ENCODE results near the gene NEDD1. TPM values are rescaled to one million over a fixed set of nuclear protein-coding genes. Genes with fewer than 3 reads are reported as not detected.

NEDD1 gene
- total RNA-seq, 4 donors from 2014 or later: 10.9 to 20.4 (median 13.2) TPM

DNA sequence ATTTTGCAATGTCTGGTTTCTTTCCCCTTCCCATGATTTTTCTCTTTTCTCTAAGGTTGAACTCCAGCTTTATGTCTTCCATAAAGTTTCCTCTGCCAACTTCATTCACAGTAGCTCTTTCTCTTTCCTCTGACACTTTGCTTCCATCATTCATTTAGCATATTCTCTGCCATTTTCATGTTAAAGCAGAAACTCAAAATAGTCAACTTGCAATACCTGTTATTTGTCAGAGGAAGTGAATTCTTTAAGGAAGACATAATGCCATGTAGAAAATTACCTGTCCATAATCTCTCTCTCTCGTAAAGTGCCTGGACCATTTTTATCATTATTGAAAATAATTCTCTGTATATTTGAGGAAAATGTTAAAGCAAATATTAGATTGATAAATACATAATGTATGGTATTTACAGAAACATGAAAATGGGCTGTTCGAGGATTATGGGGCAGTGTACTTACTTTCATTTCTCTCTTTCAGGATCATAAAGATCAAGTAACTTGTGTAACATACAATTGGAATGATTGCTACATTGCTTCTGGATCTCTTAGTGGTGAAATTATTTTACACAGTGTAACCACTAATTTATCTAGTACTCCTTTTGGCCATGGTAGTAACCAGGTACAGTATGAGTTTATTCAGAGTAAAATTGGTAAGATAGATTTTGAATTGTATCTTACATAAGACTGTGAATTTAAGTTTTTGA lies 12.6 kb downstream of the NEDD1 start:
- DNase-seq (ENCODE audit: low spot score in 2 of 2): no peak
- no peak overlapping the region for H3K4me3 ChIP-seq (ENCODE audit: low read depth, poor library complexity, severe bottlenecking)
- intact Hi-C loops (cut with DNase I; ENCODE audit: low total_unique reads): no loop called here
- 89 to 91% methylated on average over 2 of the region's 2 CpGs for WGBS, 2 donors
- TF ChIP-seq CTCF (IDR thresholded peaks at IDR 0.05) (no peak), POLR2A (IDR thresholded peaks at IDR 0.05) (no peak)

- no peak overlapping the region for H3K4me3 ChIP-seq (ENCODE audit: low read depth, poor library complexity, severe bottlenecking)
- 95 to 97% methylated on average over 2 of the region's 2 CpGs for WGBS, 2 donors
- DNase-seq (ENCODE audit: low spot score in 2 of 2): no peak
- TF ChIP-seq CTCF (IDR thresholded peaks at IDR 0.05): no peak
- no peak for TF ChIP-seq POLR2A (IDR thresholded peaks at IDR 0.05)
- intact Hi-C loops (cut with DNase I; ENCODE audit: low total_unique reads): no loop called here
Observed at GRCh38 chr12:96948782-96949181, 41.7 kb downstream of the NEDD1 start.

- WGBS, 2 donors: 91 to 93% methylated on average over 3 of the region's 3 CpGs
- DNase-seq (ENCODE audit: low spot score in 2 of 2): no peak
- no peak for TF ChIP-seq POLR2A (IDR thresholded peaks at IDR 0.05)
- no peak for TF ChIP-seq CTCF (IDR thresholded peaks at IDR 0.05)
- intact Hi-C loops (cut with DNase I; ENCODE audit: low total_unique reads): no loop called here
- no peak overlapping the region for H3K4me3 ChIP-seq (ENCODE audit: low read depth, poor library complexity, severe bottlenecking)
Observed at GRCh38 chr12:96979532-96979931, 72.5 kb downstream of the NEDD1 start.

DNA sequence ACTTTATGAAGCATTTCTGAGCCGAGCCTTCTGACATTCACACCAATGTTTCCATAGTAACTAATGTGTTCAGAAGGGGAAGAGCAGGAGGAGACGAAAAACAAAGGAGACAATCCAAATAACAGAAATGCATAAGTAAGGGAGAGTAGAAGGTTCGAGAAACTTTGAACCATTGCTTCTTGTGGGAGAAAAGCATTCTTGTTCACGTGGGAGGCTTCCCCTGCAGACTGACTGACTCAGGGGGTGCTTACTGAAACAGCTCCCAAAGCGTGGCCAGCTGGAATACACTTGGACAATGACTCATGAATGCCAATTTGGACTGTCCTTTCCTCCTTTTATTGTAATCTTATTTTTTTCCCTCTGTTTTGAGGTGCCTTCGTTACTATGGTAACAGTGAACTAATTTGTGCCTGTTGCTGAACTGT lies 73.9 kb downstream of the NEDD1 start:
- 39% methylated on average over 6 of the region's 6 CpGs for WGBS, 2 donors
- no peak for TF ChIP-seq CTCF (IDR thresholded peaks at IDR 0.05)
- no peak for TF ChIP-seq POLR2A (IDR thresholded peaks at IDR 0.05)
- H3K4me3 ChIP-seq (ENCODE audit: low read depth, poor library complexity, severe bottlenecking): no peak overlapping the region
- no peak for DNase-seq (ENCODE audit: low spot score in 2 of 2)
- intact Hi-C loops (cut with DNase I; ENCODE audit: low total_unique reads): no loop called here

DNA sequence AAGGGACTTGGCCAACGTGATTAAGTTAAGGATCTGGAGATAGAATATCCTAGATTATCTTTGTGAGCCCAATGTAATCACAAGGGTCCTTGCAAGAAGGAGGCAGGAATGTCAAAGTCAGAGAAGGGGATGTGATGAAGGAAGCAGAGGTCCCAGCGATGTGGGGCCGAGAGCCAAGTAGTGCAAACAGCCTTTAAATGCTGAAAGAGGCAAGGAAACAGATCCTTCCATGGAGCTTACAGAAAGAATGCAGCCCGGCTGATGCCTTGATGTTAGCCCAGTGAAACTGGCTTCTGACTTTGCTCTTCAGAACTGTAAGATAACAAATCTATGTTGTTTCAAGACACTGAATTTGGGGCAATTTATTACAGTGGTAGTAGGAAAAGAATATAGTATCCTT lies 74.9 kb downstream of the NEDD1 start:
- intact Hi-C loops (cut with DNase I; ENCODE audit: low total_unique reads): no loop called here
- WGBS, 2 donors: 70 to 75% methylated on average over 4 of the region's 4 CpGs
- no peak overlapping the region for H3K4me3 ChIP-seq (ENCODE audit: low read depth, poor library complexity, severe bottlenecking)
- no peak for DNase-seq (ENCODE audit: low spot score in 2 of 2)
- TF ChIP-seq POLR2A (IDR thresholded peaks at IDR 0.05) (no peak), CTCF (IDR thresholded peaks at IDR 0.05) (no peak)

GRCh38 chr12:96982671-96983070 lies 75.6 kb downstream of the NEDD1 start:
- intact Hi-C loops (cut with DNase I; ENCODE audit: low total_unique reads): no loop called here
- 77% methylated on average over 4 of the region's 4 CpGs for WGBS, 2 donors
- TF ChIP-seq POLR2A (IDR thresholded peaks at IDR 0.05) (no peak), CTCF (IDR thresholded peaks at IDR 0.05) (no peak)
- no peak overlapping the region for H3K4me3 ChIP-seq (ENCODE audit: low read depth, poor library complexity, severe bottlenecking)
- no peak for DNase-seq (ENCODE audit: low spot score in 2 of 2)

Data from lower leg skin (tissue), 4 donors.